Measurements from ENCODE around the gene PGM2.
"Not testable (repeated sequence)": the region's sequence is repeated elsewhere in the genome, so short reads cannot be mapped to it uniquely, and the experiment has no call there.

Gene PGM2

DNA sequence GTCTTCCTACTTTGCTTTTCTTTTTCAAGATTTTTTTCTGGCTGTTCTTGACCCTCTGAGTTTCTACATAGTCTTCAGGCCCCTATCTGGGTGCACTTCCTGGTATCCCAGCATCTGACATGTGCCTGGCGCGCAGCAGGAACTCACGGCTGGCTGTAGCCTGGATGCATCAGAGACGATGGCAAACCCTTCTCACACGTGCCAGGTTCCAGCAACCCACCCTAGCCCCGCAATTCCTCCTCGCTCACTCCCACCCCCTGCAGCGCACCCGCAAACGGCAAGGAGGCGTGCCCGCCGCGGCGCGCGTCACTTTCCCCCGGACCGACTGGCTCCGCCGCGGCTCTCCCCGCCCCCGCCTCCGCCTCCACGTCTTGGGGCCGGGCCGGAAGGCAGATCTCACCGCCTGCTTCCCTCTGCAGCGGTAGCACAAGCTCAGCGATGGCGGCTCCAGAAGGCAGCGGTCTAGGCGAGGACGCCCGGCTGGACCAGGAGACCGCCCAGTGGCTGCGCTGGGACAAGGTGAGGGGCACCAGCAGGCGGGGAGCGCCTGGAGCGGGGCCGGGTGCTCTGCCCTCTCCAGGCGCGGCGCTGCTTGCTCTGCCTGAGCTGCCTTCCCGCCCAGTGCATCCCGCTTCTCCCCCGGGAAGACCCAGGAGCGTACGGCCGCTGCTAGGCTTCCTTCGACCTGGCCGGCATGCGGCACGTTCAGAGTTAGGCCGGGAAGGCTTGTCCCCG, at the start of gene PGM2:
Gene PGM2 (plus strand): TSS at position 392 of the 735 bp plus-strand sequence. CDS start 47 bp downstream, at position 439.
- in situ Hi-C loops (cut with HindIII; ENCODE audit: low sequenced_read_pairs) = no loop called here

DNA sequence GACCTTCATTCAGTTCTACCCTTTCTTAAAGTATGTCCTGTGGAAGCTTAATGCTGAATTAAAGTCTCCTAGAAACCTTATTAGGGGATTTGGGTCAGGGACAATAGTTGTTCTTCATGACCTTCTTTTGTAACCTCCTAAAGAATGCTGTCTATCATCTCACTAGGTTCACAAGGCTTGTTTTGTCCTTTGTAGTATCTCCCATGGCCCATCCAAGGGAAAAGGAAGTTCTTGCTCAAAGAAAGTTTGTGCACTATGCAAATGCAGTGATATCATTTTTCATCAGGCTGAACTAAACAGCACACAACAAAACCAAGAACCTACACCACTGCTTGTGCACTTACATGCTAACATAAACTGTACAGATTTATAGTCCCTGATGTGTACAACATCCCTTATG, 46.6 kb upstream of the PGM2 start:
- in situ Hi-C loops (cut with HindIII; ENCODE audit: low sequenced_read_pairs) = no loop called here

DNA sequence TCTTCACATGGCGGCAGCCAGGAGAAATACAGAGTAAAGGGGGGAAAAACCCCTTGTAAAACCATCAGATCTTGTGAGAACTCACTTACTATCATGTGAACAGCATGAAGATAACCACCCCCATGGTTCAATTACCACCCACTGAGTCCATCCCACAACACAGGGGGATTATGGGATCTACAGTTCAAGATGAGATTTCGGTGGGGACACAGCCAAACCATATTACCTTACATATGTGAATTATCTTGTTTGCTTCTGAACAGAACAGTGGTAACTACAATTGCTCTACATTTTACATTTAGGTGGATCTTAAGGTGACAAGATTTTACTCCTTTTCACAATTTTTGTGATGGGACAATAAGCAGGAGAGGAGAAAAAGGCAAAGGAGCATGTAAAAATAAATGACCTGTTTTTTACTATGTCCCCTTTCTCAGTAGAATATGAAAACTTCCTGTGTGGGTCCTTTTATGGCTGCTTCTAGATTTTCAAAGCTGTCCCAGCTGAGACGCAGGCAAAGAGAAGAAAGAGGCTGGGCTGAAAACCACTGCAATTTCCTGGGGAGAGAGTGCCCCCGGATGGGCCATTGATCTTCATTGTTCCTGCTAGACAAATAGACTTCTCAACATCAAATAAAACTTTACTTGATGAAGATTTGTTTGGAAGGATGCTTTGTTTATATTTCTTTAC, 45.9 kb upstream of the PGM2 start:
- in situ Hi-C loops (cut with HindIII; ENCODE audit: low sequenced_read_pairs) = no loop called here

DNA sequence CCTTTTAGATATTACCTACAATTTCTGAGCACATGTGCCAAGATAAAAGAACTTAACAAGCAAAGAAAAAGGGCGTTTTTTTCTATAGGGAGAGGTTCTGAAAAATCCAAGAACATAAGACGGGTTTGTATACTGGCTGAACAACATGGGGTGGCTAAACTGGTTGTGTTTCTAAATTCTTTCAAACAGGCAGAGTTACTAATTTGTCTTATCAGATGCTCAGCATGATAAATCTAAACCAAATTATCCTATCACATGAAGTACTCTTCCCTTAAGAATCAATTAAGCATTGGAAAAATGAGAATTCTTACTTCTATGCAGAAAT, 45.4 kb upstream of the PGM2 start:
- in situ Hi-C loops (cut with HindIII; ENCODE audit: low sequenced_read_pairs) = no loop called here

DNA sequence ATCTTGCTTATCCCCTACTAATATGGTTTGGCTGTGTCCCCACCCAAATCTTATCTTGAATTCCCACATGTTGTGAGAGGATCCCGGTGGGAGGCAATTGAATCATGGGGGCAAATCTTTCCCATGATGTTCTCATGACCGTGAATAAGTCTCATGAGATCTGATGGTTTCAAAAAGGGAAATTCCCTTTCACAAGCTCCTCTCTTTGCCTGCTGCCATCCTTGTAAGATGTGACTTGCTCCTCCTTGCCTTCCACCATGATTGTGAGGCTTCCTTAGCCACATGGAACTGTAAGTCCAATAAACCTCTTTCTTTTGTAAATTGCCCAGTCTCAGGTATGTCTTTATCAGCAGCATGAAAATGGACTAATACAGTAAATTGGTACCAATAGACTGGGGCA, 40.2 kb upstream of the PGM2 start:
- in situ Hi-C loops (cut with HindIII; ENCODE audit: low sequenced_read_pairs) = not testable (repeated sequence)

DNA sequence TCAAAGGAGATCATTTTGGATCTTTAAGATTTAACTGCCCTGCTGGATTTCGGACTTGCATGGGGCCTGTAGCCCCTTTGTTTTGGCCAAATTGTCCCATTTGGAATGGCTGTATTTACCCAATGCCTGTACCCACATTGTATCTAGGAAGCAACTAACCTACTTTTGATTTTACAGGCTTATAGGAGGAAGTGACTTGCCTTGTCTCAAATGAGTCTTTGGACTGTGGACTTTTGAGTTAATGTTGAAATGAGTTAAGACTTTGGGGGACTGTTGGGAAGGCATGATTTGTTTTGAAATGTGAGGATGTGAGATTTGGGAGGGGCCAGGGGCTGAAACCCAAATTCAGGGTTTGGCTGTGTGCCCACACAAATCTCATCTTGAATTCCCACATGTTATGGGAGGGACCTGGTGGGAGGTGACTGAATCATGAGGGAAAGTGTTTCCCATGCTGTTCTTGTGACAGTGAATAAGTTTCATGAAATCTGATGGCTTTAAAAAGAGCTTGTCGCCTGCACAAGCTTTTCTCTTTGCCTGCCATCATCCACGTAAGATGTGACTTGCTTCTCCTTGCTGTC, 38.5 kb upstream of the PGM2 start:
- in situ Hi-C loops (cut with HindIII; ENCODE audit: low sequenced_read_pairs) = not testable (repeated sequence)

DNA sequence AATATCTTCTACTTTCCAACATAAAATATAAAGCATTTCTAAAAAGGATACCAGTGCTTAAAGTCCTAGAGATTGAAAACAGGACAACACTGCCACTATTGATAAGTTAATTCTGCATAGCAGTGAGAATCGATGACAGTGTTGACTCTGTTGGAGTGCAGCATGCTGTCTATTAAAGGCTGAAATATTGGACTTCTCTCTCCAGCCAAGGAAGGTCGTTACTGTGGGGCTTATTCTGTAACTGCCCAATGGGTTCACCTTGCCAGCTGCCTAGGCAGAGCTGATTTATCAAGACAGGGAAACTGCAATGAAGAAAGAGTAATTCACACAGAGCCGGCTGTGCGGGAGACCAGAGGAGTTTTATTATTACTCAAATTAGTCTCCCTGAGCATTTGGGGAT, 37.7 kb upstream of the PGM2 start:
- in situ Hi-C loops (cut with HindIII; ENCODE audit: low sequenced_read_pairs) = no loop called here

DNA sequence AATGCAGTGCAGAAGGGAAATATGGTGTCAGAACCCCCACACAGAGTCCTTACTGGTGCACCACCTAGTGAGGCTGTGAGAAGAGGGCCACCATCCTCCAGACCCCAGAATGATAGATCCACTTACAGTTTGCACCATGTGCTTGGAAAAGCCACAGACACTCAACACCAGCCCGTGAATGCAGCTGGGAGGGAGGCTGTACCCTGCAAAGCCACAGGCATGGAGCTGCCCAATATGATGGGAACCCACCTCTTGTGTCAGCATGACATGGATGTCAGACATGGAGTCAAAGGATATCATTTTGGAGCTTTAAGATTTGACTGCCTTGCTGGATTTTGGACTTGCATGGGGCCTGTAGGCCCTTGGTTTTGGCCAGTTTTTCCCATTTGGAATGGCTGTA, 34.2 kb upstream of the PGM2 start:
- in situ Hi-C loops (cut with HindIII; ENCODE audit: low sequenced_read_pairs) = no loop called here

DNA sequence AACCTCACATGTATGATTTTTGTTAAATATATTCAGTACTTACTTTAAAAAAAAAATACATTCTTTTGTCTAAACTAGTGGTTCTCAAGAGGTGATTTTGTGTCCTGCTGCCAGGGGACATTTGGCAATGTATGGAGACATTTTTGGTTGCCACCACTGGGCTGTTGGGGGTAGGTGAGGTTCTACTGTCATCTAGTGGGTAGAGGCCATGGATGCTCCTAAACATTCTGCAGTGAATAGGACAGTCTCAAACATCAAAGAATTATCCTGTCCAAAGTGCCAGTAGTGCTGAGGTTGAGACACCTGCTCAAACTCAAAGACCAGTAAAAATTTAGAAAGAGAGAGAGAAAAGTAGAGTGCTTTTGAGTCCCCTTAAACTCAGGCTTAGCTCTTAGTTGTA, 32.9 kb upstream of the PGM2 start:
- in situ Hi-C loops (cut with HindIII; ENCODE audit: low sequenced_read_pairs) = no loop called here

DNA sequence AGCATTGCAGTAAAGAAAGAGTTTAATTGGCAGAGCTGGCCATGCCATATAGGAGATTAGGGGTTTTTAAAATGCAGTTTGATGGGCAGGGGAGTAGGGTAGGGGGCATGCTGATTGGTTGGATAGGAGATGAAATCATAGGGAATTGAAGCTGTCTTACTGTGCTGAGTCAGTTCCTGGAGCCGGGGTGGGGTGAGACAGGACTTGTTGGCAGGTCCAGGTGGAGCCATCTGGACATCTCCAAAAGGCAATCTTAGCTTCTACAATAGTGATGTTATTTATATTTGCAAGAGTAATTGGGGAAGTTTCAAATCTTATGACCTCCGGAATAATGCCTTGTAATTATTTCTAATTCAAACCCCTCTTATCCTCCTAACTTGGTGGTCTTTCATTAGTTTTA, 32.4 kb upstream of the PGM2 start:
- in situ Hi-C loops (cut with HindIII; ENCODE audit: low sequenced_read_pairs) = no loop called here

DNA sequence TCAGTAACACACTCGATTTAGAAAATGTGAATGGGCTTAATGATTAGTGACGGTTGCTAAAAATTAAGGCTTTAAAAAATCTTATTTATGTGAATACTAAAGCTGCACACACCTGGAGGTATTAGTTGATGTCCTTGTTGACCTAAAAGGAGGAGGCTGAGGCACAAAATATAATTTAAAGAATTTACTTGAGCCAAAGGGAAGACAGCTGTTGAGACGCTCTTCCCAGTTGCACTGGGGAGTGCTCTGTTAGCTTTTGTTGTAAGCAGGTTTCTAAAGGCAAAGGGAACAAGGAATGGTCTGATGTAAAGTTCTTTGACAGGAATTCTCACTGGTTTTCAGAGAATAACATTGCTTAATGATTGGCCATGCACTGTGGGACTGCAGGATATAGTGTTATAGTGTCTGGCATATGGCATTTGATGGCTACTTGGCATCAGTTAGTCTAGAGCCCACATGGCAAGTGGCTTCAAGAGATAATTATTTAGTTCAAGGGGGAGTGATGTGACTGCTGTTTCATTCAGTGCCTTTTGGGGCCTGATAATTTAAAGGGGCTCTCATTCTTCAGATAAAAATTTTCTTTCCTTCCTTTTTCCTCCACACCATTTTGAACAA, 30.8 kb upstream of the PGM2 start:
- in situ Hi-C loops (cut with HindIII; ENCODE audit: low sequenced_read_pairs) = no loop called here

DNA sequence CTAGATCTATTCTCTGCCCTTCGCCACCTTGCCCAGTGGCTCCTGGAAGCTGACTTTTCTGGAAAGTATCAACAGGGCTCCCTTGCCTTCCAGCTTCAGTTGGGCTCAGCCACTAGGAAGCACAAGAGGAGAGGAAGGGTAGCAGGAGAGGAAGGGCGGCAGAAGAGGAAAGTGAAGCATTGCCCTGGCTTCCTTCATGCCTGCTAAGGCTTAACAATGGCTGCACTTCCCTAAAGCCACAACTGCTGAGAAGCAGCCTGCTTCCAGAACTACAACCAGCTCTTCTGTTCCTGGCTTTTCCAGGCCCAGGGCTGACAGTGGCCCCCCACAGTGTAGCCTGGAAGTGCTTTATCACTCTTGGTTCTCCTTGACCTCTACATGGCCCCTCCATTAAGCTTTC, 29.1 kb upstream of the PGM2 start:
- in situ Hi-C loops (cut with HindIII; ENCODE audit: low sequenced_read_pairs) = no loop called here

DNA sequence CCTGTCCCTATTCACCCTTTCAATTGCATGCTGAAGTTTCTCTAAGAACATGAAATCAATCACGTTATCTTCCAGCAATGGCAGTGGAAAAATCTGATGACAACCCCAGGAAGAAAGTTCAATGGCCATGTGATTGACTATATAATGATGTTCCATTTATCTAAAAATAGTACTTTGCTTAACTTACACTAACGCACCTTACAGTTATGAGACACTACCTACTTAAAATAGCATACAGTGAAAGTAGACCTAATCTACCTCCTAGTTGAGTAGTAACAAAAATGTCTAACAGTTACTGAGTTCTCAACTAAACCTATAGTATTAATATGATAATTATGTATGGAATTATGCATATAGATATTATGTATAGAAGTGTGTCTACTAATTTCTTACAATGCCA, 28.6 kb upstream of the PGM2 start:
- in situ Hi-C loops (cut with HindIII; ENCODE audit: low sequenced_read_pairs) = no loop called here

DNA sequence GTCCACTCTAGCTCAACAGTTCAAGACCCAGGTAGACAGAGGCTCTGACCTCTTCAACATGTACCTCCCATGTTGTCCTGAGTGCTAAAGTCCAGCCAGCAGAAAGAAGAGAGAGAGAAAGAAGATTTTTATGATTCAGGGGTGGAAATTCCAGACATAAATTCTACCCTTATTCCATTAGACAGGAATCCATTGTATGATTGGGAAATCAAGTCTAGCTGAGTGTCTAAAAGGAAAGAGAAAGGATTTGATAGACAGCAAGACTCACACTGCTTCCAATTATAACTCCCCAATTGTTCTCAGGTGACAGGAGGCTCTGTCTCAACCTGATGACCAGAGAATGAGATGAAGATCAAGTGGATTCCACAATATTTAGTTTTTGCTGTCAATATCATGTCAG, 27.9 kb upstream of the PGM2 start:
- in situ Hi-C loops (cut with HindIII; ENCODE audit: low sequenced_read_pairs) = no loop called here

DNA sequence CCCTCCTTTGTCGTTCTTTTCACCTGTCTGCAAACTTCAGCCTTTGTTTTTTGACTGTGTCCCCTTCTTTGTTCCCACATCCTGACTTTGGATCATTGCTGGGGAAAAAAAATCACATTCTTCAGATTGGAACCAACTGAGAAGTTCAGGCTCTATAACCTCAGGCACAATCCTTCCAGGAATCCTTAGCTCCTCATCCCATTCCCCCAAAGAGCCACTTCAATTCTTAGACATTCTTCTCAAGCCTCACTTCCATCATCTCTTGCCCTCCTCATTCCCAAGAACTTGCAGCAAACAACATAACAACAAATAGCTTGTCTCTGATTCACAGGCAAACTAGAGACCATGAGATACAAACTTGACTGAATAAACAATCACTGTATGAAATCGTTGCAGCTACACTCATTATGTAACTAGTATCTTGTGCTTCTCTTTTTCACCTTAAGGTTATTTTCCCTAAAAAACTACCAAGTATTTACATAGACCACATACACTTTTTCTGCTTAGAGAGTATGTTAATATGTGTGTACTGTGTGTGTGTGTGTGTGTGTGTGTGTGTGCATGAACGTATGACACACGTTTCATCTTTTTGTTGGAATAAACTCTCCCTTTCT, 26.4 kb upstream of the PGM2 start:
- in situ Hi-C loops (cut with HindIII; ENCODE audit: low sequenced_read_pairs) = no loop called here

DNA sequence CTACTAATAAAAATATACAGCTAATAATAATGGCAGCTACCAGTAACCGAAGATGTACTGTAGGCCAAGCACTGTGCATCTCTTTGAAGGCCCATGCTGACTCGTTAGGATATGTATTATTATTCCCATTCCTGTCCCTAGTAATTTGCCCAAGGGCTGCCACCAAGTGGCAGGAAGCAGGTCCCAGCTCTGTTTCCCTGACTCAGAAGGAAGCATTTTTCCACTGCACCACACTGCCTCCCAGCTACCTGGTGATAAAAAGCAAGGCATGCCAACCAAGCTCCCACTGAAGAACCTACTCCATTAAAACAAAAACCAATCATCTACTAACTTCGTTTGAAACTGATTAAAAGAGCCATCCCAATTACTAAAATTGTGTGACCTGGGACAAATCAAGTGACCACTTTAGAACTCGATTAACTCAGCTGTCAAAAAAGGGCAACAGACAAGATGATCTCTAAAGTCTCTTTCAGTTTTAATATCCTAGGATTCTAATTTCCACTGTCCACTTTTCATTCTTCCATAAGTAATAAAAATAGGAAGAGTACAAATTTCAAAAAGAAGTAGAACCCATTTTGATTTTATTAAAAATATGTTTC, 24.3 kb upstream of the PGM2 start:
- in situ Hi-C loops (cut with HindIII; ENCODE audit: low sequenced_read_pairs) = no loop called here

DNA sequence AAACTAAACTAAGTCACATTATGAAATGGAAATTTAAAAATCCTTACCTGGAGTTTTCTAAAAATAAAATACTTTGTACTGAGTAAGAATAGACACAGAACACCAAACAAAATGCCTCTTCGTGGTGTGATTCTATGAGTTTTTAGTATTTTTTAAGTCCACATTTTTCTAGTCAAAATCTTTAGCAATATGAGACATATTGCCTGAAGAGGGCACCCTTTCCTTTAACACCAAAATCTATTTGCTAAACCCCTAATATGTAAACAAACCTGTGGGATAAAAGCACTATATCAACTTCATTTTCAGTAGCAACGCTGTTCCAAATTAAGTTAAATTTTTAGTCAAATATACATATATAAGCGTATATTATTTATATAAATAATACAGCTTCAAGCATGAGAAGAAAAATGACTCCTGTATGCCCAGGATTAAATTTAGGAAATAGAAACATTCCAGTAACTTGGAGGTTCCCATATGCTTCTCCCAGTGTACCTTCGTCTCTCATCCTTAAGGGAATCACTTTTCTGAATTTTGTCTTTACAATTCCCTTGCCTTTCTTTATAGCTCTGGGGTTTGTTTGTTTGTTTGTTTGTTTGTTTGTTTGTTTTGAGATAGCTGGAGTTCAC, 23.0 kb upstream of the PGM2 start:
- in situ Hi-C loops (cut with HindIII; ENCODE audit: low sequenced_read_pairs) = no loop called here

DNA sequence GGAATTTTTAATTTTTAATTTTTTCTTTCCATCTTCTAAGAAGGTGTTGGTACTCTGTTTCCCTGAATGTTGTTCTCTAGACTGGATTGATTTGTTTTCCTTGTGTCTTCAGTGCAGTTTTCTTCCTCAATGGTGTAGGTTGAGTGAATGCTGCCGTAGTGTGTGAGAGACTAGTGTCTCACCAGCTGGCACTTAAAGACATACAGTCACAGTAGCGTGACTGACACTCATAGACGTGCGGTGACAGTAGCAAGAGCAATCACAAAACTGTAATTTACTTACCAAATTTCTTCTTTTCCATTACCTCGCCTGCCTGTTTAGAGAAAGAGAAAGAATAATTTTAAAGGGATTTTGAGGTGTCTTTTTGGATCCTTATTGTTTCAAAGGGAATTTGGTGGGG, 21.4 kb upstream of the PGM2 start:
- in situ Hi-C loops (cut with HindIII; ENCODE audit: low sequenced_read_pairs) = no loop called here

DNA sequence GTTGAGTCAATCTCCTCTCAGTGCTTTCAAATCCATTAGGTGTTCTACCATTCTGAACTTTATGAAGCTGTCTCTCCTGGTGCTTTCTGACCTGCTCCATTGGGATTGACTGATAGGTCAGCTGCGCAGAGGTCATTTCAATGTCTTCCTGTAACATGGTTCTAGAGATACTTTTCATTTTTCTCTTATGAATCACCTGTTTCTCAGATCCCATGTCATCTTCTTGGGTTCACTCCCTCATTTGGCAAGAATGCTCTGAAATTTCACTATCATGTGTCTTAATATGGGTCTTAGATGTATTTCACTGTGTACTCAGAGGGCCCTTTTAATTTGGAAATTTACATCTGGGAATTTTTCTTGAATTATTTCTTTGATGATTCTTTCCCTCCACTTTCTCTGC, 13.8 kb upstream of the PGM2 start:
- in situ Hi-C loops (cut with HindIII; ENCODE audit: low sequenced_read_pairs) = no loop called here

DNA sequence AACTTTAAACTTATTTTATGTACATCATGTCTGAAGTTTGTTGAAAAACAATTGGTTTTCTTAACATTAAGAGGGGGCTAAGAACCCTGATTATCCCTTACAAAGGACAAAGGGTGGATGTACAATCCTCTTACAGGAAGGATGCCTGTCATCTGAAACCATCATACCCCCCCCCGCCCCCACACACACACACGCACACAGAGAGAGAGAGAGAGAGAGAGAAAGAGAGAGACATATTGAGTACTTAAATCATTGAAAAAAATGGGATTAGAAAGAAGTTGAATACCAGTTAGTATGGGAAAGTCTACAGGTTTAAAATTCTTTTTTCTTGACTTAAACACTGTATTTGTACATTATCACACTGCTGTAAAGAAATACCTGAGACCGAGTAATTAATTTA, 10.9 kb upstream of the PGM2 start:
- in situ Hi-C loops (cut with HindIII; ENCODE audit: low sequenced_read_pairs) = no loop called here

DNA sequence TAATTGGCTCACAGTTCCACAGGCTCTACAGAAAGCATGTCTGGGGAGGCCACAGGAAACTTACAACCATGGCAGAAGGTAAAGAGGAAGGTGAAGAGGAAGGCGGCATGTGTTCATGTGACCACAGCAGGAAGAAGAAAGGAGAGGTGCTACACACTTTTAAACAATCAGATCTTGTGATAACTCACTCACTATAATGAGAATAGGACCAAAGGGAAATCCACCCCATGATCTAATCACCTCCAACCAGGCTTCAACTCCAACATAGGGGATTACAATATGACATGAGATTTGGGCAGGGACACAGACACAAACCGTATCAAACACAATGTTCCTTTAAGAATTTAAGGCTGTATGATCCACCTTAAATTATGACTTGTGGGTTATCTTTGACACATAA, 10.5 kb upstream of the PGM2 start:
- in situ Hi-C loops (cut with HindIII; ENCODE audit: low sequenced_read_pairs) = no loop called here
